ENCODE measurements around the gene CDC14C.

GRCh38 chr7:48876087-48876486 lies 48.3 kb upstream of the CDC14C start:
- no peak for TF ChIP-seq CTCF (conservative IDR thresholded peaks at IDR 0.05; ENCODE audit: low read length)
- no peak for TF ChIP-seq EZH2phosphoT487 (IDR thresholded peaks at IDR 0.05; ENCODE audit: borderline replicate concordance)
